Measurements from ENCODE around the gene LAMA3.

- TF ChIP-seq CTCF (IDR thresholded peaks at IDR 0.05) (no peak), POLR2A (IDR thresholded peaks at IDR 0.05) (no peak)
Measured at GRCh38 chr18:23793985-23794867, 105.0 kb downstream of the LAMA3 start.

Measured in Peyer's patch (tissue), 4 donors.